ENCODE measurements around the gene TRPM3. TPM values are rescaled to one million over a fixed set of nuclear protein-coding genes. Genes with fewer than 3 reads are reported as not detected.
"Not testable (repeated sequence)": the region's sequence is repeated elsewhere in the genome, so short reads cannot be mapped to it uniquely, and the experiment has no call there.

TRPM3 gene
- total RNA-seq, 1 donor = under 0.01 TPM

GRCh38 chr9:70791936-70792335, 329.5 kb downstream of the TRPM3 start:
- DNase-seq (ENCODE audit: low read depth in 2 of 3, low spot score in 2 of 3) = no peak

- DNase-seq (ENCODE audit: low read depth in 2 of 3, low spot score in 2 of 3) = no peak
Measured at GRCh38 chr9:70789086-70789485, 332.3 kb downstream of the TRPM3 start.

GRCh38 chr9:70784456-70784855, 337.0 kb downstream of the TRPM3 start:
- DNase-seq (ENCODE audit: low read depth in 2 of 3, low spot score in 2 of 3) = peak in 2 of 3 donors; percentile 8 to 45

- no peak for DNase-seq (ENCODE audit: low read depth in 2 of 3, low spot score in 2 of 3)
Measured at GRCh38 chr9:70778568-70778967, 342.9 kb downstream of the TRPM3 start.

- no peak for DNase-seq (ENCODE audit: low read depth in 2 of 3, low spot score in 2 of 3)
Measured at GRCh38 chr9:70773579-70773978, 347.8 kb downstream of the TRPM3 start.

GRCh38 chr9:70772601-70773000, 348.8 kb downstream of the TRPM3 start:
- DNase-seq (ENCODE audit: low read depth in 2 of 3, low spot score in 2 of 3) = no peak

GRCh38 chr9:70765946-70766345, 355.5 kb downstream of the TRPM3 start:
- no peak for DNase-seq (ENCODE audit: low read depth in 2 of 3, low spot score in 2 of 3)

GRCh38 chr9:70761139-70761670, 360.2 kb downstream of the TRPM3 start:
- DNase-seq (ENCODE audit: low read depth in 2 of 3, low spot score in 2 of 3) = no peak

GRCh38 chr9:70760228-70760627, 361.2 kb downstream of the TRPM3 start:
- DNase-seq (ENCODE audit: low read depth in 2 of 3, low spot score in 2 of 3) = no peak

GRCh38 chr9:70753311-70753710, 368.1 kb downstream of the TRPM3 start:
- DNase-seq (ENCODE audit: low read depth in 2 of 3, low spot score in 2 of 3) = no peak

GRCh38 chr9:70749066-70749465, 372.4 kb downstream of the TRPM3 start:
- no peak for DNase-seq (ENCODE audit: low read depth in 2 of 3, low spot score in 2 of 3)

- no peak for DNase-seq (ENCODE audit: low read depth in 2 of 3, low spot score in 2 of 3)
Measured at GRCh38 chr9:70747261-70747718, 374.1 kb downstream of the TRPM3 start.

- DNase-seq (ENCODE audit: low read depth in 2 of 3, low spot score in 2 of 3) = no peak
Measured at GRCh38 chr9:70746760-70747159, 374.7 kb downstream of the TRPM3 start.

- DNase-seq (ENCODE audit: low read depth in 2 of 3, low spot score in 2 of 3) = no peak
Measured at GRCh38 chr9:70746316-70746715, 375.1 kb downstream of the TRPM3 start.

- not testable (repeated sequence) for DNase-seq (ENCODE audit: low read depth in 2 of 3, low spot score in 2 of 3)
Measured at GRCh38 chr9:70724794-70725193, 396.6 kb downstream of the TRPM3 start.

- DNase-seq (ENCODE audit: low read depth in 2 of 3, low spot score in 2 of 3) = not testable (repeated sequence)
Measured at GRCh38 chr9:70724025-70724424, 397.4 kb downstream of the TRPM3 start.

GRCh38 chr9:70706797-70707196, 414.6 kb downstream of the TRPM3 start:
- not testable (repeated sequence) for DNase-seq (ENCODE audit: low read depth in 2 of 3, low spot score in 2 of 3)

GRCh38 chr9:70701163-70701562, 420.3 kb downstream of the TRPM3 start:
- DNase-seq (ENCODE audit: low read depth in 2 of 3, low spot score in 2 of 3) = no peak

GRCh38 chr9:70696694-70697335, 424.6 kb downstream of the TRPM3 start:
- DNase-seq (ENCODE audit: low read depth in 2 of 3, low spot score in 2 of 3) = no peak

- DNase-seq (ENCODE audit: low read depth in 2 of 3, low spot score in 2 of 3) = no peak
Measured at GRCh38 chr9:70694758-70695157, 426.7 kb downstream of the TRPM3 start.

- DNase-seq (ENCODE audit: low read depth in 2 of 3, low spot score in 2 of 3) = no peak
Measured at GRCh38 chr9:70693186-70693585, 428.2 kb downstream of the TRPM3 start.

- DNase-seq (ENCODE audit: low read depth in 2 of 3, low spot score in 2 of 3) = no peak
Measured at GRCh38 chr9:70692431-70692830, 429.0 kb downstream of the TRPM3 start.

GRCh38 chr9:70688704-70689103, 432.7 kb downstream of the TRPM3 start:
- no peak for DNase-seq (ENCODE audit: low read depth in 2 of 3, low spot score in 2 of 3)
